GM23338 (cell line): Measurements from ENCODE around the gene LRRC2. TPM values are rescaled to one million over a fixed set of nuclear protein-coding genes. Genes with fewer than 3 reads are reported as not detected.

ENCODE experiments used
- ATAC-seq: fragments of 200-7000 bp; cut with Tn5 transposase; 3 replicates; pipeline ENCODE4 v1.9.1; 2020
- DNase-seq: peaks from one replicate; pipeline ENCODE4 v3.0.0-alpha.2; 2015; ENCODE audit warnings: low spot score
- H2AFZ ChIP-seq: fragments of 200-600 bp; sonication (generic); 2 replicates; pipeline ENCODE4 v1.8.0; 2016; ENCODE audit warnings: antibody characterized with exemption, mild to moderate bottlenecking, moderate library complexity
- H3F3A ChIP-seq: fragments of 200-600 bp; sonication (generic); replicated peaks from 2 replicates; pipeline ENCODE4 v1.8.0; 2017; ENCODE audit warnings: antibody characterized with exemption, mixed run types, low read depth
- H3K27ac ChIP-seq: fragments of 200-600 bp; sonication (generic); 2 replicates; pipeline ENCODE4 v1.6.1; 2016; ENCODE audit warnings: low read depth
- H3K27me3 ChIP-seq: fragments of 200-600 bp; sonication (generic); 2 replicates; pipeline ENCODE4 v1.8.0; 2016; ENCODE audit warnings: mild to moderate bottlenecking, mixed run types, moderate library complexity; ENCODE audit not compliant: insufficient read depth
- H3K36me3 ChIP-seq: fragments of 200-600 bp; sonication (generic); 2 replicates; pipeline ENCODE4 v1.8.0; 2016; ENCODE audit warnings: mild to moderate bottlenecking; ENCODE audit not compliant: insufficient read depth
- H3K4me1 ChIP-seq: fragments of 200-600 bp; sonication (generic); 2 replicates; pipeline ENCODE4 v1.8.0; 2016; ENCODE audit warnings: mild to moderate bottlenecking, moderate library complexity; ENCODE audit not compliant: insufficient read depth
- H3K4me2 ChIP-seq: fragments of 200-600 bp; sonication (generic); 2 replicates; pipeline ENCODE4 v1.7.1; 2017; ENCODE audit warnings: mixed run types
- H3K4me3 ChIP-seq: fragments of 200-600 bp; sonication (generic); 2 replicates; pipeline ENCODE4 v1.6.1; 2016; ENCODE audit warnings: mixed run types
- H3K79me2 ChIP-seq: fragments of 200-600 bp; sonication (generic); replicated peaks from 2 replicates; pipeline ENCODE4 v1.8.0; 2017; ENCODE audit warnings: mild to moderate bottlenecking; ENCODE audit not compliant: insufficient read depth
- H3K9me2 ChIP-seq: fragments of 200-600 bp; sonication (generic); 2 replicates; pipeline ENCODE4 v1.8.0; 2017; ENCODE audit not compliant: insufficient read depth
- H4K20me1 ChIP-seq: fragments of 200-600 bp; sonication (generic); replicated peaks from 2 replicates; pipeline ENCODE4 v1.8.0; 2017; ENCODE audit warnings: mild to moderate bottlenecking; ENCODE audit not compliant: insufficient read depth
- H3K27ac Mint-ChIP-seq: 2 replicates; pipeline ENCODE4 v1.8.0; 2020; ENCODE audit warnings: inconsistent platforms, mild to moderate bottlenecking, moderate library complexity, mixed read lengths
- H3K27me3 Mint-ChIP-seq: 3 replicates; pipeline ENCODE4 v1.8.0; 2022; ENCODE audit warnings: low read depth, mild to moderate bottlenecking, moderate library complexity, mixed read lengths, inconsistent platforms; ENCODE audit not compliant: insufficient read depth, poor library complexity
- H3K36me3 Mint-ChIP-seq: 3 replicates; pipeline ENCODE4 v1.8.0; 2021; ENCODE audit warnings: low read depth, mild to moderate bottlenecking, inconsistent platforms, moderate library complexity, mixed read lengths
- H3K4me1 Mint-ChIP-seq: 3 replicates; pipeline ENCODE4 v1.8.0; 2020; ENCODE audit warnings: mild to moderate bottlenecking, inconsistent platforms, mixed read lengths
- H3K4me3 Mint-ChIP-seq: 3 replicates; pipeline ENCODE4 v1.8.0; 2021; ENCODE audit warnings: moderate library complexity, mild to moderate bottlenecking, inconsistent platforms, mixed read lengths
- H3K9me3 Mint-ChIP-seq: 3 replicates; pipeline ENCODE4 v1.8.0; 2020; ENCODE audit warnings: moderate library complexity, mild to moderate bottlenecking, inconsistent platforms, mixed read lengths
- CREB1 ChIP-seq: fragments of 250-450 bp; sonication (Bioruptor Pico); IDR thresholded peaks from 2 replicates; pipeline ENCODE4 v1.5.0; 2020; ENCODE audit warnings: low read depth, mild to moderate bottlenecking, moderate library complexity
- EZH2 ChIP-seq: fragments of 200-600 bp; sonication (generic); IDR thresholded peaks from one replicate; pipeline ENCODE4 v1.8.0; 2017; ENCODE audit warnings: antibody characterized with exemption, mild to moderate bottlenecking, low read depth; ENCODE audit not compliant: unreplicated experiment
- EZH2phosphoT487 ChIP-seq: fragments of 200-600 bp; sonication (generic); IDR thresholded peaks from one replicate; pipeline ENCODE4 v1.8.1; 2018; ENCODE audit warnings: antibody characterized with exemption; ENCODE audit not compliant: unreplicated experiment
- JUNB ChIP-seq: IDR thresholded peaks from one replicate; pipeline ENCODE4 v1.6.1; 2016; ENCODE audit warnings: antibody characterized with exemption; ENCODE audit not compliant: unreplicated experiment
- NANOG ChIP-seq: IDR thresholded peaks from 2 replicates; pipeline ENCODE4 v1.6.1; 2016; ENCODE audit warnings: antibody characterized with exemption, borderline replicate concordance
- POLR2AphosphoS5 ChIP-seq: IDR thresholded peaks from 2 replicates; pipeline ENCODE4 v1.6.1; 2016; ENCODE audit warnings: antibody characterized with exemption, low read depth
- STAT1 ChIP-seq: IDR thresholded peaks from one replicate; pipeline ENCODE4 v1.6.1; 2016; ENCODE audit warnings: antibody characterized with exemption; ENCODE audit not compliant: unreplicated experiment
- ZNF114 ChIP-seq: fragments of 250-450 bp; sonication (Bioruptor Pico); IDR thresholded peaks from 2 replicates; pipeline ENCODE4 v1.5.0; 2020; ENCODE audit warnings: mild to moderate bottlenecking, moderate library complexity
- ZNF331 ChIP-seq: fragments of 250-450 bp; sonication (Bioruptor Pico); IDR thresholded peaks from 2 replicates; pipeline ENCODE4 v1.5.0; 2020; ENCODE audit warnings: low read depth, mild to moderate bottlenecking, moderate library complexity
- polyA plus RNA-seq: library from polyadenylated mRNA; unstranded; fragments of >200 nt; fragmentation: Nextera tagmentation; extraction: Ambion mirVana; gene quantifications from 2 replicates; pipeline ENCODE4 v1.2.1, GENCODE V29; 2016
- total RNA-seq: library from RNA; depleted of rRNA; stranded (reverse); fragments of >200 nt; shearing (Covaris generic); gene quantifications from 2 replicates; pipeline ENCODE4 v1.2.3, GENCODE V29; 2014
- TF ChIP-seq, protein P1 (sequence below), 2 experiments: fragments of 200-600 bp in 1 of 2; sonication (generic) in 1 of 2; conservative IDR thresholded peaks; 2 replicates each; pipeline versions ENCODE4 v1.5.1 to v1.6.1; 2016 to 2017; ENCODE audit warnings: antibody characterized with exemption in 2 of 2, low read depth in 2 of 2, mild to moderate bottlenecking in 2 of 2, moderate library complexity in 1 of 2
- TF ChIP-seq, protein P2 (sequence below): IDR thresholded peaks from one replicate; pipeline ENCODE4 v1.6.1; 2018; ENCODE audit warnings: antibody characterized with exemption; ENCODE audit not compliant: unreplicated experiment
- TF ChIP-seq, protein P3 (sequence below): fragments of 250-450 bp; sonication (Bioruptor Pico); IDR thresholded peaks from 2 replicates; pipeline ENCODE4 v1.5.0; 2020; ENCODE audit warnings: mild to moderate bottlenecking, moderate library complexity
- TF ChIP-seq, protein P4 (sequence below): IDR thresholded peaks from 2 replicates; pipeline ENCODE4 v1.6.1; 2016; ENCODE audit warnings: antibody characterized with exemption

Gene LRRC2
- total and polyA plus RNA-seq, 2 experiments from 2014 or later = 6.5 to 7.1 TPM

GRCh38 chr3:46471371-46471914 is 94.7 kb downstream of the LRRC2 start:
- Mint-ChIP-seq H3K27ac (no peak overlapping the region), H3K27me3 (peaks cover 10% of the 10 kb centered on the region), H3K36me3 (no peaks in the 10 kb centered on the region; the same call in 2 of the 3 replicates), H3K4me3 (no peak overlapping the region), H3K4me1 (no peaks in the 10 kb centered on the region), H3K9me3 (peaks cover 12% of the 10 kb centered on the region; the same call in 2 of the 3 replicates)
- Histone ChIP-seq H3K9me2 (peaks cover 4% of the 10 kb centered on the region; the same call in 1 of the 2 replicates), H3K27me3 (peaks cover 3% of the 10 kb centered on the region; the same call in 1 of the 2 replicates), H4K20me1 (no peaks in the 10 kb centered on the region), H2AFZ (no peak overlapping the region), H3K27ac (no peak overlapping the region), H3K4me3 (no peak overlapping the region), H3K79me2 (no peaks in the 10 kb centered on the region), H3K4me1 (no peaks in the 10 kb centered on the region), H3K4me2 (no peak overlapping the region), H3F3A (no peaks in the 10 kb centered on the region), H3K36me3 (peaks cover 2% of the 10 kb centered on the region; the same call in 1 of the 2 replicates)
- DNase-seq (no peak), ATAC-seq (no peak)
- TF ChIP-seq, protein P1, sequence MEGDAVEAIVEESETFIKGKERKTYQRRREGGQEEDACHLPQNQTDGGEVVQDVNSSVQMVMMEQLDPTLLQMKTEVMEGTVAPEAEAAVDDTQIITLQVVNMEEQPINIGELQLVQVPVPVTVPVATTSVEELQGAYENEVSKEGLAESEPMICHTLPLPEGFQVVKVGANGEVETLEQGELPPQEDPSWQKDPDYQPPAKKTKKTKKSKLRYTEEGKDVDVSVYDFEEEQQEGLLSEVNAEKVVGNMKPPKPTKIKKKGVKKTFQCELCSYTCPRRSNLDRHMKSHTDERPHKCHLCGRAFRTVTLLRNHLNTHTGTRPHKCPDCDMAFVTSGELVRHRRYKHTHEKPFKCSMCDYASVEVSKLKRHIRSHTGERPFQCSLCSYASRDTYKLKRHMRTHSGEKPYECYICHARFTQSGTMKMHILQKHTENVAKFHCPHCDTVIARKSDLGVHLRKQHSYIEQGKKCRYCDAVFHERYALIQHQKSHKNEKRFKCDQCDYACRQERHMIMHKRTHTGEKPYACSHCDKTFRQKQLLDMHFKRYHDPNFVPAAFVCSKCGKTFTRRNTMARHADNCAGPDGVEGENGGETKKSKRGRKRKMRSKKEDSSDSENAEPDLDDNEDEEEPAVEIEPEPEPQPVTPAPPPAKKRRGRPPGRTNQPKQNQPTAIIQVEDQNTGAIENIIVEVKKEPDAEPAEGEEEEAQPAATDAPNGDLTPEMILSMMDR (conservative IDR thresholded peaks at IDR 0.05; ENCODE audit: low read depth in 2 of 2) = no peak
- TF ChIP-seq NANOG = no peak
- no peak for TF ChIP-seq STAT1
- TF ChIP-seq, protein P2, sequence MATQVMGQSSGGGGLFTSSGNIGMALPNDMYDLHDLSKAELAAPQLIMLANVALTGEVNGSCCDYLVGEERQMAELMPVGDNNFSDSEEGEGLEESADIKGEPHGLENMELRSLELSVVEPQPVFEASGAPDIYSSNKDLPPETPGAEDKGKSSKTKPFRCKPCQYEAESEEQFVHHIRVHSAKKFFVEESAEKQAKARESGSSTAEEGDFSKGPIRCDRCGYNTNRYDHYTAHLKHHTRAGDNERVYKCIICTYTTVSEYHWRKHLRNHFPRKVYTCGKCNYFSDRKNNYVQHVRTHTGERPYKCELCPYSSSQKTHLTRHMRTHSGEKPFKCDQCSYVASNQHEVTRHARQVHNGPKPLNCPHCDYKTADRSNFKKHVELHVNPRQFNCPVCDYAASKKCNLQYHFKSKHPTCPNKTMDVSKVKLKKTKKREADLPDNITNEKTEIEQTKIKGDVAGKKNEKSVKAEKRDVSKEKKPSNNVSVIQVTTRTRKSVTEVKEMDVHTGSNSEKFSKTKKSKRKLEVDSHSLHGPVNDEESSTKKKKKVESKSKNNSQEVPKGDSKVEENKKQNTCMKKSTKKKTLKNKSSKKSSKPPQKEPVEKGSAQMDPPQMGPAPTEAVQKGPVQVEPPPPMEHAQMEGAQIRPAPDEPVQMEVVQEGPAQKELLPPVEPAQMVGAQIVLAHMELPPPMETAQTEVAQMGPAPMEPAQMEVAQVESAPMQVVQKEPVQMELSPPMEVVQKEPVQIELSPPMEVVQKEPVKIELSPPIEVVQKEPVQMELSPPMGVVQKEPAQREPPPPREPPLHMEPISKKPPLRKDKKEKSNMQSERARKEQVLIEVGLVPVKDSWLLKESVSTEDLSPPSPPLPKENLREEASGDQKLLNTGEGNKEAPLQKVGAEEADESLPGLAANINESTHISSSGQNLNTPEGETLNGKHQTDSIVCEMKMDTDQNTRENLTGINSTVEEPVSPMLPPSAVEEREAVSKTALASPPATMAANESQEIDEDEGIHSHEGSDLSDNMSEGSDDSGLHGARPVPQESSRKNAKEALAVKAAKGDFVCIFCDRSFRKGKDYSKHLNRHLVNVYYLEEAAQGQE = no peak
- no peak for TF ChIP-seq ZNF114 (CRISPR knock-in tag)
- TF ChIP-seq CREB1 (CRISPR knock-in tag) = no peak
- TF ChIP-seq, protein P3, sequence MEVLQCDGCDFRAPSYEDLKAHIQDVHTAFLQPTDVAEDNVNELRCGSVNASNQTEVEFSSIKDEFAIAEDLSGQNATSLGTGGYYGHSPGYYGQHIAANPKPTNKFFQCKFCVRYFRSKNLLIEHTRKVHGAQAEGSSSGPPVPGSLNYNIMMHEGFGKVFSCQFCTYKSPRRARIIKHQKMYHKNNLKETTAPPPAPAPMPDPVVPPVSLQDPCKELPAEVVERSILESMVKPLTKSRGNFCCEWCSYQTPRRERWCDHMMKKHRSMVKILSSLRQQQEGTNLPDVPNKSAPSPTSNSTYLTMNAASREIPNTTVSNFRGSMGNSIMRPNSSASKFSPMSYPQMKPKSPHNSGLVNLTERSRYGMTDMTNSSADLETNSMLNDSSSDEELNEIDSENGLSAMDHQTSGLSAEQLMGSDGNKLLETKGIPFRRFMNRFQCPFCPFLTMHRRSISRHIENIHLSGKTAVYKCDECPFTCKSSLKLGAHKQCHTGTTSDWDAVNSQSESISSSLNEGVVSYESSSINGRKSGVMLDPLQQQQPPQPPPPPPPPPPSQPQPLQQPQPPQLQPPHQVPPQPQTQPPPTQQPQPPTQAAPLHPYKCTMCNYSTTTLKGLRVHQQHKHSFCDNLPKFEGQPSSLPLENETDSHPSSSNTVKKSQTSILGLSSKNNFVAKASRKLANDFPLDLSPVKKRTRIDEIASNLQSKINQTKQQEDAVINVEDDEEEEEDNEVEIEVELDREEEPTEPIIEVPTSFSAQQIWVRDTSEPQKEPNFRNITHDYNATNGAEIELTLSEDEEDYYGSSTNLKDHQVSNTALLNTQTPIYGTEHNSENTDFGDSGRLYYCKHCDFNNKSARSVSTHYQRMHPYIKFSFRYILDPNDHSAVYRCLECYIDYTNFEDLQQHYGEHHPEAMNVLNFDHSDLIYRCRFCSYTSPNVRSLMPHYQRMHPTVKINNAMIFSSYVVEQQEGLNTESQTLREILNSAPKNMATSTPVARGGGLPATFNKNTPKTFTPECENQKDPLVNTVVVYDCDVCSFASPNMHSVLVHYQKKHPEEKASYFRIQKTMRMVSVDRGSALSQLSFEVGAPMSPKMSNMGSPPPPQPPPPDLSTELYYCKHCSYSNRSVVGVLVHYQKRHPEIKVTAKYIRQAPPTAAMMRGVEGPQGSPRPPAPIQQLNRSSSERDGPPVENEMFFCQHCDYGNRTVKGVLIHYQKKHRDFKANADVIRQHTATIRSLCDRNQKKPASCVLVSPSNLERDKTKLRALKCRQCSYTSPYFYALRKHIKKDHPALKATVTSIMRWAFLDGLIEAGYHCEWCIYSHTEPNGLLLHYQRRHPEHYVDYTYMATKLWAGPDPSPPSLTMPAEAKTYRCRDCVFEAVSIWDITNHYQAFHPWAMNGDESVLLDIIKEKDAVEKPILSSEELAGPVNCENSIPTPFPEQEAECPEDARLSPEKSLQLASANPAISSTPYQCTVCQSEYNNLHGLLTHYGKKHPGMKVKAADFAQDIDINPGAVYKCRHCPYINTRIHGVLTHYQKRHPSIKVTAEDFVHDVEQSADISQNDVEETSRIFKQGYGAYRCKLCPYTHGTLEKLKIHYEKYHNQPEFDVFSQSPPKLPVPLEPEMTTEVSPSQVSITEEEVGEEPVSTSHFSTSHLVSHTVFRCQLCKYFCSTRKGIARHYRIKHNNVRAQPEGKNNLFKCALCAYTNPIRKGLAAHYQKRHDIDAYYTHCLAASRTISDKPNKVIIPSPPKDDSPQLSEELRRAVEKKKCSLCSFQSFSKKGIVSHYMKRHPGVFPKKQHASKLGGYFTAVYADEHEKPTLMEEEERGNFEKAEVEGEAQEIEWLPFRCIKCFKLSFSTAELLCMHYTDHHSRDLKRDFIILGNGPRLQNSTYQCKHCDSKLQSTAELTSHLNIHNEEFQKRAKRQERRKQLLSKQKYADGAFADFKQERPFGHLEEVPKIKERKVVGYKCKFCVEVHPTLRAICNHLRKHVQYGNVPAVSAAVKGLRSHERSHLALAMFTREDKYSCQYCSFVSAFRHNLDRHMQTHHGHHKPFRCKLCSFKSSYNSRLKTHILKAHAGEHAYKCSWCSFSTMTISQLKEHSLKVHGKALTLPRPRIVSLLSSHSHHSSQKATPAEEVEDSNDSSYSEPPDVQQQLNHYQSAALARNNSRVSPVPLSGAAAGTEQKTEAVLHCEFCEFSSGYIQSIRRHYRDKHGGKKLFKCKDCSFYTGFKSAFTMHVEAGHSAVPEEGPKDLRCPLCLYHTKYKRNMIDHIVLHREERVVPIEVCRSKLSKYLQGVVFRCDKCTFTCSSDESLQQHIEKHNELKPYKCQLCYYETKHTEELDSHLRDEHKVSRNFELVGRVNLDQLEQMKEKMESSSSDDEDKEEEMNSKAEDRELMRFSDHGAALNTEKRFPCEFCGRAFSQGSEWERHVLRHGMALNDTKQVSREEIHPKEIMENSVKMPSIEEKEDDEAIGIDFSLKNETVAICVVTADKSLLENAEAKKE = no peak
- no peak for TF ChIP-seq ZNF331 (CRISPR knock-in tag)
- TF ChIP-seq JUNB = no peak
- no peak for TF ChIP-seq EZH2
- TF ChIP-seq, protein P4, sequence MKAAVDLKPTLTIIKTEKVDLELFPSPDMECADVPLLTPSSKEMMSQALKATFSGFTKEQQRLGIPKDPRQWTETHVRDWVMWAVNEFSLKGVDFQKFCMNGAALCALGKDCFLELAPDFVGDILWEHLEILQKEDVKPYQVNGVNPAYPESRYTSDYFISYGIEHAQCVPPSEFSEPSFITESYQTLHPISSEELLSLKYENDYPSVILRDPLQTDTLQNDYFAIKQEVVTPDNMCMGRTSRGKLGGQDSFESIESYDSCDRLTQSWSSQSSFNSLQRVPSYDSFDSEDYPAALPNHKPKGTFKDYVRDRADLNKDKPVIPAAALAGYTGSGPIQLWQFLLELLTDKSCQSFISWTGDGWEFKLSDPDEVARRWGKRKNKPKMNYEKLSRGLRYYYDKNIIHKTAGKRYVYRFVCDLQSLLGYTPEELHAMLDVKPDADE = no peak
- no peak for TF ChIP-seq POLR2AphosphoS5
- TF ChIP-seq EZH2phosphoT487 = no peak
